ENCODE results near the gene PKIG.
A peak's percentile ranks its signal among the peaks of the same experiment; 100 is the strongest.

The PKIG gene

GRCh38 chr20:44596876-44597275, 14.5 kb downstream of the PKIG start:
- no peak for DNase-seq (ENCODE audit: low read depth in 2 of 2)

- no peak for DNase-seq (ENCODE audit: low read depth in 2 of 2)
These were observed 15.1 kb downstream of the PKIG start for GRCh38 chr20:44597516-44597915.

GRCh38 chr20:44597930-44598329, 15.6 kb downstream of the PKIG start:
- no peak for DNase-seq (ENCODE audit: low read depth in 2 of 2)

GRCh38 chr20:44598423-44599305, 16.3 kb downstream of the PKIG start:
- DNase-seq (ENCODE audit: low read depth in 2 of 2), result no peak

- DNase-seq (ENCODE audit: low read depth in 2 of 2), result no peak
These were observed 17.3 kb downstream of the PKIG start for GRCh38 chr20:44599715-44600114.

- no peak for DNase-seq (ENCODE audit: low read depth in 2 of 2)
These were observed 17.9 kb downstream of the PKIG start for GRCh38 chr20:44600301-44600700.

GRCh38 chr20:44600758-44601201, 18.4 kb downstream of the PKIG start:
- DNase-seq (ENCODE audit: low read depth in 2 of 2), result no peak

- no peak for DNase-seq (ENCODE audit: low read depth in 2 of 2)
These were observed 18.9 kb downstream of the PKIG start for GRCh38 chr20:44601236-44601671.

GRCh38 chr20:44601801-44602204, 19.4 kb downstream of the PKIG start:
- no peak for DNase-seq (ENCODE audit: low read depth in 2 of 2)

- DNase-seq (ENCODE audit: low read depth in 2 of 2), result no peak
These were observed 20.9 kb downstream of the PKIG start for GRCh38 chr20:44603327-44603726.

GRCh38 chr20:44606725-44607441, 24.5 kb downstream of the PKIG start:
- no peak for DNase-seq (ENCODE audit: low read depth in 2 of 2)

- no peak for DNase-seq (ENCODE audit: low read depth in 2 of 2)
These were observed 26.7 kb downstream of the PKIG start for GRCh38 chr20:44609006-44609515.

GRCh38 chr20:44609516-44610312, 27.3 kb downstream of the PKIG start:
- peak; percentile 66 to 70 for DNase-seq (ENCODE audit: low read depth in 2 of 2)

GRCh38 chr20:44610313-44610962, 28.1 kb downstream of the PKIG start:
- no peak for DNase-seq (ENCODE audit: low read depth in 2 of 2)

- DNase-seq (ENCODE audit: low read depth in 2 of 2), result no peak
These were observed 31.2 kb downstream of the PKIG start for GRCh38 chr20:44613575-44613974.

GRCh38 chr20:44614525-44614924, 32.1 kb downstream of the PKIG start:
- no peak for DNase-seq (ENCODE audit: low read depth in 2 of 2)

GRCh38 chr20:44615169-44615791, 32.9 kb downstream of the PKIG start:
- no peak for DNase-seq (ENCODE audit: low read depth in 2 of 2)

GRCh38 chr20:44615876-44616603, 33.7 kb downstream of the PKIG start:
- DNase-seq (ENCODE audit: low read depth in 2 of 2), result no peak

- no peak for DNase-seq (ENCODE audit: low read depth in 2 of 2)
These were observed 34.2 kb downstream of the PKIG start for GRCh38 chr20:44616604-44616964.

GRCh38 chr20:44618318-44618731, 35.9 kb downstream of the PKIG start:
- DNase-seq (ENCODE audit: low read depth in 2 of 2), result peak in 1 of 2 donors; percentile 23
